H1 (cell line): ENCODE data around the gene PELI2. TPM values are rescaled to one million over a fixed set of nuclear protein-coding genes. Genes with fewer than 3 reads are reported as not detected.

ENCODE experiments used
- CTCF ChIP-seq, 3 experiments: IDR thresholded peaks; 1 replicate in 2 of 3; 2 replicates in 1 of 3; pipeline versions ENCODE4 v1.5.1 to v1.6.1; 2011; ENCODE audit warnings: low read length in 3 of 3, mild to moderate bottlenecking in 3 of 3, inconsistent platforms in 2 of 3, low read depth in 1 of 3, moderate library complexity in 1 of 3; ENCODE audit not compliant: insufficient read depth in 1 of 3; ENCODE audit errors: control extremely low read depth in 1 of 3
- polyA plus RNA-seq, 7 experiments: library from polyadenylated mRNA; depleted of rRNA in 3 of 7; stranded (reverse) in 5 of 7; unstranded in 2 of 7; fragments of >200 nt in 5 of 7; fragments of 200-250 nt in 2 of 7; gene quantifications; 1 replicate in 5 of 7; 2 replicates in 1 of 7; 4 replicates in 1 of 7; pipeline versions ENCODE4 v1.2.1 to v1.2.3, GENCODE V29; 2011 to 2013; ENCODE audit warnings: missing spikeins in 2 of 7, mixed read lengths in 2 of 7
- total RNA-seq: library from RNA; stranded (reverse); fragmentation: NEBNext Ultra II Directional; extraction: Animal tissue kit (Norgen Biotek cat#: 25700); gene quantifications from 2 replicates; pipeline ENCODE4 v1.2.1, GENCODE V29; 2021

The PELI2 gene
- total and polyA plus RNA-seq, 2 of the 8 experiments (the other 6 are each of a cell fraction or from before 2014, with no cell fraction given), result 14.6 to 25.7 TPM

- no peak for TF ChIP-seq CTCF (IDR thresholded peaks at IDR 0.05; ENCODE audit: control extremely low read depth in 1 of 3, insufficient read depth in 1 of 3, low read depth in 1 of 3, low read length in 3 of 3)
These were observed 42.9 kb upstream of the PELI2 start (continued) for GRCh38 chr14:56075301-56075700.
